Sigmoid colon (tissue), 7 donors: Measurements from ENCODE around the gene CDC42BPA. TPM values are rescaled to one million over a fixed set of nuclear protein-coding genes. Genes with fewer than 3 reads are reported as not detected.

Experiments used
- DNase-seq: peaks from one replicate; pipeline ENCODE4 v3.0.0-alpha.2; 2019
- H3K27ac ChIP-seq, 4 donors: fragments of 200-600 bp; sonication (generic); one replicate each; pipeline ENCODE4 v1.5.1; 2016 to 2019; ENCODE audit warnings: mild to moderate bottlenecking in 1 of 4
- H3K27me3 ChIP-seq, 3 donors: fragments of 200-600 bp; sonication (generic); one replicate each; pipeline ENCODE4 v1.5.1; 2019; ENCODE audit warnings: mild to moderate bottlenecking in 1 of 3
- H3K36me3 ChIP-seq, 4 donors: fragments of 200-600 bp; sonication (generic); one replicate each; pipeline ENCODE4 v1.5.1; 2016 to 2019
- H3K4me1 ChIP-seq, 4 donors: fragments of 200-600 bp; sonication (generic); one replicate each; pipeline ENCODE4 v1.5.1; 2017 to 2019
- H3K4me3 ChIP-seq, 4 donors: fragments of 200-600 bp; sonication (generic); one replicate each; pipeline ENCODE4 v1.5.1; 2017 to 2019; ENCODE audit warnings: mild to moderate bottlenecking in 2 of 4, moderate library complexity in 1 of 4
- H3K9me3 ChIP-seq, 4 donors: fragments of 200-600 bp in 3 of 4; sonication (generic) in 3 of 4; one replicate each; pipeline versions ENCODE4 v1.5.1 to v1.6.1; 2013 to 2019
- CTCF ChIP-seq, 4 experiments: fragments of 450-650 bp in 3 of 4; fragments of 200-600 bp in 1 of 4; IDR thresholded peaks; one replicate each; pipeline ENCODE4 v1.5.1; 2016 to 2019; ENCODE audit warnings: antibody characterized with exemption in 4 of 4, mild to moderate bottlenecking in 3 of 4, moderate library complexity in 2 of 4
- EP300 ChIP-seq, 4 donors: sonication (generic); formaldehyde crosslinking; IDR thresholded peaks; one replicate each; pipeline ENCODE4 v1.6.1; 2017; ENCODE audit warnings: antibody characterized with exemption in 4 of 4
- POLR2A ChIP-seq, 2 donors: fragments of 450-650 bp; IDR thresholded peaks; one replicate each; pipeline ENCODE4 v1.6.1; 2016; ENCODE audit warnings: antibody characterized with exemption in 2 of 2, mild to moderate bottlenecking in 2 of 2, moderate library complexity in 2 of 2
- POLR2AphosphoS5 ChIP-seq, 4 donors: sonication (generic); formaldehyde crosslinking; IDR thresholded peaks; one replicate each; pipeline ENCODE4 v1.6.1; 2017; ENCODE audit warnings: antibody characterized with exemption in 4 of 4
- WGBS, 2 donors: extraction: QIAGEN DNeasy Blood & Tissue Kit; methylation state at CpG; one replicate each; pipeline ENCODE4 v1.1.7; 2013; 5-methylcytosine and 5-hydroxymethylcytosine counted together
- intact Hi-C: fragments of 100-400 bp; cut with DNase I; formaldehyde crosslinking; loops from one replicate; pipeline ENCODE4 v1.15.1; 2023
- polyA plus RNA-seq, 3 donors: library from polyadenylated mRNA; stranded (reverse); fragments of 200-250 nt; gene quantifications; one replicate each; pipeline ENCODE4 v1.2.3, GENCODE V29; 2013
- total RNA-seq, 4 donors: library from RNA; depleted of rRNA; stranded (reverse); fragments of >200 nt; gene quantifications; one replicate each; pipeline ENCODE4 v1.1.0, GENCODE V29; 2016
- donor health status: healthy with polysubstance abuse.
- donor health status: Bipolar disorder and iron deficiency.
- donor health status: healthy.

The CDC42BPA gene
- total and polyA plus RNA-seq, 7 donors: 8.4 to 93.6 (median 60.8) TPM

DNA sequence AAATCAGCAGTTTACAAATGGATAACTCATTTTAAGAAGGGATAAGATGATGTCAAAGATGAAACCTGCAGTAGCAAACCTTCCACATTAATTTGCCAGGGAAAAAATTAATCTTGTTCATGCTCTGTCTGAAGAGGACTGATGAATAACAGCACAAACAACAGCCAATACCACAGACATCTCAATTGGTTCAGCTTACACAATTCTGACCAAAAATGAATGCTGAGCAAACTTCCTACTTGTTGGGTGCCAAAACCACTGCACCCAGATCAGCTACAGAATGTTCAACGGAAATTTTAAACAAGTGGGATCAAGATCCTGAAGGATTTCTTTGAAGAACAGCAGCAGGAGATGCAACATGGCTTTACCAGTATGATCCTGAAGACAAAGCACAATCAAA, 279.9 kb downstream of the CDC42BPA start:
- 87 to 93% methylated on average over 1 of the region's 1 CpG for WGBS, 2 donors
- no peak overlapping the region for H3K4me3 ChIP-seq
- DNase-seq: no peak
- H3K36me3 ChIP-seq: peaks cover 0 to 36% (median 10%) of the 10 kb centered on the region in 4 donors
- no peaks in the 10 kb centered on the region for H3K27me3 ChIP-seq
- no peaks in the 10 kb centered on the region for H3K4me1 ChIP-seq
- no peak overlapping the region for H3K27ac ChIP-seq
- no peaks in the 10 kb centered on the region for H3K9me3 ChIP-seq
- TF ChIP-seq EP300 (IDR thresholded peaks at IDR 0.05) (no peak), POLR2AphosphoS5 (IDR thresholded peaks at IDR 0.05) (no peak), POLR2A (IDR thresholded peaks at IDR 0.05) (no peak), CTCF (IDR thresholded peaks at IDR 0.05) (no peak)
- intact Hi-C loops: no loop called here

GRCh38 chr1:227037121-227037520, 281.2 kb downstream of the CDC42BPA start:
- Histone ChIP-seq H3K27me3 (no peaks in the 10 kb centered on the region), H3K4me1 (no peaks in the 10 kb centered on the region), H3K4me3 (no peak overlapping the region), H3K9me3 (no peaks in the 10 kb centered on the region), H3K36me3 (peaks cover 0 to 49% (median 10%) of the 10 kb centered on the region in 4 donors), H3K27ac (no peak overlapping the region)
- intact Hi-C loops: no loop called here
- no peak for TF ChIP-seq CTCF (IDR thresholded peaks at IDR 0.05)
- no peak for TF ChIP-seq EP300 (IDR thresholded peaks at IDR 0.05)
- no peak for TF ChIP-seq POLR2A (IDR thresholded peaks at IDR 0.05)
- no peak for TF ChIP-seq POLR2AphosphoS5 (IDR thresholded peaks at IDR 0.05)
- 43 to 72% methylated on average over 1 of the region's 1 CpG for WGBS, 2 donors
- no peak for DNase-seq

GRCh38 chr1:227035316-227035715, 283.0 kb downstream of the CDC42BPA start:
- H3K4me3 ChIP-seq: no peak overlapping the region
- no peaks in the 10 kb centered on the region for H3K27me3 ChIP-seq
- no peaks in the 10 kb centered on the region for H3K9me3 ChIP-seq
- intact Hi-C loops: no loop called here
- H3K36me3 ChIP-seq: peaks cover 0 to 67% (median 10%) of the 10 kb centered on the region in 4 donors
- H3K27ac ChIP-seq: no peak overlapping the region
- DNase-seq: no peak
- H3K4me1 ChIP-seq: no peaks in the 10 kb centered on the region
- TF ChIP-seq CTCF (IDR thresholded peaks at IDR 0.05) (no peak), POLR2AphosphoS5 (IDR thresholded peaks at IDR 0.05) (no peak), EP300 (IDR thresholded peaks at IDR 0.05) (no peak), POLR2A (IDR thresholded peaks at IDR 0.05) (no peak)
- WGBS, 2 donors: 39 to 80% methylated on average over 2 of the region's 2 CpGs

GRCh38 chr1:227033880-227034279, 284.4 kb downstream of the CDC42BPA start:
- Histone ChIP-seq H3K27me3 (no peaks in the 10 kb centered on the region), H3K27ac (no peak overlapping the region), H3K9me3 (no peaks in the 10 kb centered on the region), H3K4me3 (no peak overlapping the region), H3K4me1 (no peaks in the 10 kb centered on the region), H3K36me3 (peaks cover 2 to 68% (median 9%) of the 10 kb centered on the region in 4 donors)
- intact Hi-C loops: no loop called here
- 94% methylated on average over 2 of the region's 2 CpGs for WGBS, 2 donors
- DNase-seq: no peak
- TF ChIP-seq CTCF (IDR thresholded peaks at IDR 0.05) (no peak), POLR2A (IDR thresholded peaks at IDR 0.05) (no peak), POLR2AphosphoS5 (IDR thresholded peaks at IDR 0.05) (no peak), EP300 (IDR thresholded peaks at IDR 0.05) (no peak)

- 85% methylated on average over 3 of the region's 3 CpGs for WGBS, 2 donors
- Histone ChIP-seq H3K4me1 (no peaks in the 10 kb centered on the region), H3K27me3 (no peaks in the 10 kb centered on the region), H3K4me3 (no peak overlapping the region), H3K9me3 (no peaks in the 10 kb centered on the region), H3K27ac (no peak overlapping the region), H3K36me3 (peaks cover 6 to 73% (median 7%) of the 10 kb centered on the region in 4 donors)
- no peak for DNase-seq
- intact Hi-C loops: no loop called here
- TF ChIP-seq POLR2AphosphoS5 (IDR thresholded peaks at IDR 0.05): no peak
- no peak for TF ChIP-seq EP300 (IDR thresholded peaks at IDR 0.05)
- no peak for TF ChIP-seq POLR2A (IDR thresholded peaks at IDR 0.05)
- TF ChIP-seq CTCF (IDR thresholded peaks at IDR 0.05): no peak
These were observed 285.9 kb downstream of the CDC42BPA start for GRCh38 chr1:227032396-227032795.
